ENCODE measurements around the gene ARSG.
"Not testable (repeated sequence)": the region's sequence is repeated elsewhere in the genome, so short reads cannot be mapped to it uniquely, and the experiment has no call there.

- TF ChIP-seq ZNF488 (tag by site-specific recombination; IDR thresholded peaks at IDR 0.05); CTCF (tag by site-specific recombination; IDR thresholded peaks at IDR 0.05); ZNF274 (IDR thresholded peaks at IDR 0.05; ENCODE audit: low read length); ZNF274 (tag by site-specific recombination; IDR thresholded peaks at IDR 0.05; ENCODE audit: borderline replicate concordance); ZSCAN5A (tag by site-specific recombination; IDR thresholded peaks at IDR 0.05); ATF2 (tag by site-specific recombination; IDR thresholded peaks at IDR 0.05; ENCODE audit: low read depth); ZNF239 (tag by site-specific recombination; IDR thresholded peaks at IDR 0.05); KLF16 (tag by site-specific recombination; IDR thresholded peaks at IDR 0.05); SP2 (tag by site-specific recombination; IDR thresholded peaks at IDR 0.05); REST (tag by site-specific recombination; IDR thresholded peaks at IDR 0.05); ZNF433 (tag by site-specific recombination; IDR thresholded peaks at IDR 0.05; ENCODE audit: low read depth); KLF7 (tag by site-specific recombination; IDR thresholded peaks at IDR 0.05; ENCODE audit: borderline replicate concordance); ZNF138 (tag by site-specific recombination; IDR thresholded peaks at IDR 0.05; ENCODE audit: borderline replicate concordance); ZNF133 (tag by site-specific recombination; IDR thresholded peaks at IDR 0.05): not testable (repeated sequence)
- TF ChIP-seq ZBTB26 (tag by site-specific recombination; optimal IDR thresholded peaks at IDR 0.05) = peak; percentile 40
Measured at GRCh38 chr17:68258890-68259647, 32.2 kb upstream of the ARSG start.
